Neural cell (in vitro differentiated cells): Measurements from ENCODE around the gene NME3. TPM values are rescaled to one million over a fixed set of nuclear protein-coding genes. Genes with fewer than 3 reads are reported as not detected.

ENCODE experiments used
- H2AFZ ChIP-seq: fragments of 200-600, 300-800 bp; sonication (generic), shearing (Covaris generic); 2 replicates; pipeline ENCODE4 v1.6.0; 2014; ENCODE audit warnings: low read depth, mild to moderate bottlenecking, antibody characterized with exemption, low read length, moderate library complexity
- H3F3A ChIP-seq: fragments of 200-600 bp; shearing (Covaris generic); 2 replicates; pipeline ENCODE4 v1.6.1; 2016; ENCODE audit warnings: mild to moderate bottlenecking, moderate library complexity, mixed read lengths, antibody characterized with exemption, low read length; ENCODE audit not compliant: insufficient read depth, poor library complexity, severe bottlenecking
- H3K27ac ChIP-seq: fragments of 200-600, 300-800 bp; sonication (generic), shearing (Covaris generic); 2 replicates; pipeline ENCODE4 v1.5.1; 2014; ENCODE audit warnings: mild to moderate bottlenecking, low read length, moderate library complexity
- H3K27me3 ChIP-seq: fragments of 300-800, 200-600 bp; sonication (generic), shearing (Covaris generic); 2 replicates; pipeline ENCODE4 v1.6.0; 2014; ENCODE audit warnings: mild to moderate bottlenecking, low read depth, low read length, moderate library complexity; ENCODE audit not compliant: insufficient read depth
- H3K36me3 ChIP-seq: fragments of 300-800, 200-600 bp; sonication (generic), shearing (Covaris generic); 2 replicates; pipeline ENCODE4 v1.5.1; 2014; ENCODE audit warnings: mild to moderate bottlenecking, antibody characterized with exemption, low read length, moderate library complexity; ENCODE audit not compliant: insufficient read depth
- H3K4me2 ChIP-seq: fragments of 300-800, 200-600 bp; sonication (generic), shearing (Covaris generic); 2 replicates; pipeline ENCODE4 v1.6.0; 2014; ENCODE audit warnings: mild to moderate bottlenecking, low read length
- H3K4me3 ChIP-seq: fragments of 300-800, 200-600 bp; sonication (generic), shearing (Covaris generic); 2 replicates; pipeline ENCODE4 v1.5.1; 2014; ENCODE audit warnings: mild to moderate bottlenecking, low read length, moderate library complexity
- H3K79me2 ChIP-seq: fragments of 200-600 bp; shearing (Covaris generic); replicated peaks from 2 replicates; pipeline ENCODE4 v1.6.0; 2014; ENCODE audit warnings: mild to moderate bottlenecking, low read length, moderate library complexity; ENCODE audit not compliant: insufficient read depth
- H3K9ac ChIP-seq: fragments of 300-800, 200-600 bp; sonication (generic), shearing (Covaris generic); 2 replicates; pipeline ENCODE4 v1.6.1; 2016; ENCODE audit warnings: mild to moderate bottlenecking, low read length, mixed read lengths
- H3K9me2 ChIP-seq: fragments of 200-600 bp; shearing (Covaris generic); 2 replicates; pipeline ENCODE4 v1.6.1; 2016; ENCODE audit warnings: mild to moderate bottlenecking, low read length, mixed read lengths; ENCODE audit not compliant: insufficient read depth
- H3K9me3 ChIP-seq: fragments of 200-600, 300-800 bp; sonication (generic), shearing (Covaris generic); 2 replicates; pipeline ENCODE4 v1.6.1; 2016; ENCODE audit warnings: mild to moderate bottlenecking, mixed run types, low read length, moderate library complexity, mixed read lengths
- H4K20me1 ChIP-seq: fragments of 200-600 bp; shearing (Covaris generic); 2 replicates; pipeline ENCODE4 v1.6.1; 2016; ENCODE audit warnings: mild to moderate bottlenecking, mixed run types; ENCODE audit not compliant: insufficient read depth
- EP300 ChIP-seq: fragments of 450-650 bp; conservative IDR thresholded peaks from 2 replicates; pipeline ENCODE4 v1.6.1; 2014; ENCODE audit warnings: antibody characterized with exemption, mild to moderate bottlenecking, moderate library complexity; ENCODE audit not compliant: poor library complexity, severe bottlenecking
- EZH2 ChIP-seq: fragments of 200-600, 300-800 bp; shearing (Covaris generic), sonication (generic); IDR thresholded peaks from 2 replicates; pipeline ENCODE4 v1.6.1; 2014; ENCODE audit warnings: antibody characterized with exemption, low read length, borderline replicate concordance, mild to moderate bottlenecking; ENCODE audit not compliant: insufficient read depth, poor library complexity, severe bottlenecking
- MXI1 ChIP-seq: fragments of 450-650 bp; conservative IDR thresholded peaks from 2 replicates; pipeline ENCODE4 v1.6.1; 2014; ENCODE audit warnings: antibody characterized with exemption, mild to moderate bottlenecking; ENCODE audit not compliant: poor library complexity, severe bottlenecking
- POLR2AphosphoS5 ChIP-seq: IDR thresholded peaks from 2 replicates; pipeline ENCODE4 v1.6.1; 2012
- RAD21 ChIP-seq: fragments of 450-650 bp; conservative IDR thresholded peaks from 2 replicates; pipeline ENCODE4 v1.6.1; 2014; ENCODE audit warnings: antibody characterized with exemption, mild to moderate bottlenecking, moderate library complexity
- SMC3 ChIP-seq: fragments of 450-650 bp; conservative IDR thresholded peaks from 2 replicates; pipeline ENCODE4 v1.6.1; 2014; ENCODE audit warnings: antibody characterized with exemption, mild to moderate bottlenecking, moderate library complexity; ENCODE audit not compliant: poor library complexity
- TAF1 ChIP-seq: IDR thresholded peaks from 2 replicates; pipeline ENCODE4 v1.6.1; 2012; ENCODE audit warnings: low read depth
- polyA plus RNA-seq: library from polyadenylated mRNA; depleted of rRNA; stranded (reverse); fragments of >200 nt; gene quantifications from 2 replicates; pipeline ENCODE4 v1.2.3, GENCODE V29; 2014
- TF ChIP-seq, protein P1 (sequence below): fragments of 450-650 bp; IDR thresholded peaks from 2 replicates; pipeline ENCODE4 v1.5.1; 2014; ENCODE audit warnings: antibody characterized with exemption, mild to moderate bottlenecking, moderate library complexity; ENCODE audit not compliant: poor library complexity, severe bottlenecking
- TF ChIP-seq, protein P2 (sequence below): IDR thresholded peaks from 2 replicates; pipeline ENCODE4 v1.6.1; 2012; ENCODE audit warnings: borderline replicate concordance

NME3 gene
- polyA plus RNA-seq, 1 donor from 2014 or later: 102 TPM

DNA sequence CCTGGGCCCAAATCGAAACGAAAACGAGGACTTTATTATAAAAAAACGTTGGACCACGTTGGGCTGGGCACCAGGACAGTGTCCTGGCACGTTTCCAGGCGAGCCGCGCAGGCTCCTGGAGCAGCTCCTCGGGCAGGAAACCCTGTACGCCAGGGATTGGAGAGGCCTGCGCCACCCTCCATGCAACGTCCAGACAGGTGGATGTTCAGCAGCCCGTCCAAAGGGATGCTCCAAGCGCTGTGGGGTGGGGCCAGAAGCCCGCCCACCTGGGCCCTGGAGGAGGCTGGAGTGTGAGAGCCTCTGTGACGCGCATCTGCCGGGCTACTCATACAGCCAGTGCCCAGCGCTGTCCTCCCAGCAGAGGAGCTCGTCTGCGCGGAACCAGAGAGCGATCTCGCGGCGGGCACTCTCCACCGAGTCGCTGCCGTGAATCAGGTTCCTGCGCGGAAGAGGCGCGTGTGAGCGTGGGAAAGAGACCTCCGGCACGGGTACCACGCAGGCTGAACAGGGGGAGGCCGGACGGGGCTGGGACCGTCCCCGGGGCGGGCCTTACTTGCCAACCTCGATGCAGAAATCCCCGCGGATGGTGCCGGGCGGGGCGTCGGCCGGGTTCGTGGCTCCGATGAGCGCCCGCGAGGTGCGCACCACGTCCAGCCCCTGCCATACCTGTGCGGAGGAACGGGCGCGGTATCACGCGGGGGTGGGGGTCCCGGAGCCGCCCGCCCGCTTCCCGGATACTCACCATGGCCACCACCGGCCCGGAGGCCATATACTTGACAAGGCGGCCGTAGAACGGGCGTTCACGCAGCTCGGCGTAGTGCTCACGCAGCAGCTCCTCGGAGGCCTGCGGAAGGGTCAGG is 785 bp downstream of the NME3 start:
- H3F3A ChIP-seq: no peaks in the 10 kb centered on the region
- no peaks in the 10 kb centered on the region for H3K9me3 ChIP-seq
- no peak overlapping the region for H3K4me2 ChIP-seq
- no peak overlapping the region for H3K27ac ChIP-seq
- TF ChIP-seq, protein P1, sequence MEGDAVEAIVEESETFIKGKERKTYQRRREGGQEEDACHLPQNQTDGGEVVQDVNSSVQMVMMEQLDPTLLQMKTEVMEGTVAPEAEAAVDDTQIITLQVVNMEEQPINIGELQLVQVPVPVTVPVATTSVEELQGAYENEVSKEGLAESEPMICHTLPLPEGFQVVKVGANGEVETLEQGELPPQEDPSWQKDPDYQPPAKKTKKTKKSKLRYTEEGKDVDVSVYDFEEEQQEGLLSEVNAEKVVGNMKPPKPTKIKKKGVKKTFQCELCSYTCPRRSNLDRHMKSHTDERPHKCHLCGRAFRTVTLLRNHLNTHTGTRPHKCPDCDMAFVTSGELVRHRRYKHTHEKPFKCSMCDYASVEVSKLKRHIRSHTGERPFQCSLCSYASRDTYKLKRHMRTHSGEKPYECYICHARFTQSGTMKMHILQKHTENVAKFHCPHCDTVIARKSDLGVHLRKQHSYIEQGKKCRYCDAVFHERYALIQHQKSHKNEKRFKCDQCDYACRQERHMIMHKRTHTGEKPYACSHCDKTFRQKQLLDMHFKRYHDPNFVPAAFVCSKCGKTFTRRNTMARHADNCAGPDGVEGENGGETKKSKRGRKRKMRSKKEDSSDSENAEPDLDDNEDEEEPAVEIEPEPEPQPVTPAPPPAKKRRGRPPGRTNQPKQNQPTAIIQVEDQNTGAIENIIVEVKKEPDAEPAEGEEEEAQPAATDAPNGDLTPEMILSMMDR: no peak
- no peak for TF ChIP-seq RAD21
- no peak for TF ChIP-seq MXI1
- TF ChIP-seq EP300: no peak
- no peak for TF ChIP-seq EZH2
- no peak for TF ChIP-seq SMC3
- no peak for TF ChIP-seq TAF1
- no peak for TF ChIP-seq POLR2AphosphoS5
- TF ChIP-seq, protein P2, sequence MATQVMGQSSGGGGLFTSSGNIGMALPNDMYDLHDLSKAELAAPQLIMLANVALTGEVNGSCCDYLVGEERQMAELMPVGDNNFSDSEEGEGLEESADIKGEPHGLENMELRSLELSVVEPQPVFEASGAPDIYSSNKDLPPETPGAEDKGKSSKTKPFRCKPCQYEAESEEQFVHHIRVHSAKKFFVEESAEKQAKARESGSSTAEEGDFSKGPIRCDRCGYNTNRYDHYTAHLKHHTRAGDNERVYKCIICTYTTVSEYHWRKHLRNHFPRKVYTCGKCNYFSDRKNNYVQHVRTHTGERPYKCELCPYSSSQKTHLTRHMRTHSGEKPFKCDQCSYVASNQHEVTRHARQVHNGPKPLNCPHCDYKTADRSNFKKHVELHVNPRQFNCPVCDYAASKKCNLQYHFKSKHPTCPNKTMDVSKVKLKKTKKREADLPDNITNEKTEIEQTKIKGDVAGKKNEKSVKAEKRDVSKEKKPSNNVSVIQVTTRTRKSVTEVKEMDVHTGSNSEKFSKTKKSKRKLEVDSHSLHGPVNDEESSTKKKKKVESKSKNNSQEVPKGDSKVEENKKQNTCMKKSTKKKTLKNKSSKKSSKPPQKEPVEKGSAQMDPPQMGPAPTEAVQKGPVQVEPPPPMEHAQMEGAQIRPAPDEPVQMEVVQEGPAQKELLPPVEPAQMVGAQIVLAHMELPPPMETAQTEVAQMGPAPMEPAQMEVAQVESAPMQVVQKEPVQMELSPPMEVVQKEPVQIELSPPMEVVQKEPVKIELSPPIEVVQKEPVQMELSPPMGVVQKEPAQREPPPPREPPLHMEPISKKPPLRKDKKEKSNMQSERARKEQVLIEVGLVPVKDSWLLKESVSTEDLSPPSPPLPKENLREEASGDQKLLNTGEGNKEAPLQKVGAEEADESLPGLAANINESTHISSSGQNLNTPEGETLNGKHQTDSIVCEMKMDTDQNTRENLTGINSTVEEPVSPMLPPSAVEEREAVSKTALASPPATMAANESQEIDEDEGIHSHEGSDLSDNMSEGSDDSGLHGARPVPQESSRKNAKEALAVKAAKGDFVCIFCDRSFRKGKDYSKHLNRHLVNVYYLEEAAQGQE: no peak
- H2AFZ ChIP-seq: no peak overlapping the region
- peak overlapping the region; percentile 98 for H3K4me3 ChIP-seq
- H3K36me3 ChIP-seq: no peaks in the 10 kb centered on the region
- peak overlapping the region; percentile 84 for H3K9ac ChIP-seq
- H3K27me3 ChIP-seq: no peaks in the 10 kb centered on the region
- no peaks in the 10 kb centered on the region for H4K20me1 ChIP-seq
- H3K79me2 ChIP-seq: peaks cover 9% of the 10 kb centered on the region
- no peaks in the 10 kb centered on the region for H3K9me2 ChIP-seq

DNA sequence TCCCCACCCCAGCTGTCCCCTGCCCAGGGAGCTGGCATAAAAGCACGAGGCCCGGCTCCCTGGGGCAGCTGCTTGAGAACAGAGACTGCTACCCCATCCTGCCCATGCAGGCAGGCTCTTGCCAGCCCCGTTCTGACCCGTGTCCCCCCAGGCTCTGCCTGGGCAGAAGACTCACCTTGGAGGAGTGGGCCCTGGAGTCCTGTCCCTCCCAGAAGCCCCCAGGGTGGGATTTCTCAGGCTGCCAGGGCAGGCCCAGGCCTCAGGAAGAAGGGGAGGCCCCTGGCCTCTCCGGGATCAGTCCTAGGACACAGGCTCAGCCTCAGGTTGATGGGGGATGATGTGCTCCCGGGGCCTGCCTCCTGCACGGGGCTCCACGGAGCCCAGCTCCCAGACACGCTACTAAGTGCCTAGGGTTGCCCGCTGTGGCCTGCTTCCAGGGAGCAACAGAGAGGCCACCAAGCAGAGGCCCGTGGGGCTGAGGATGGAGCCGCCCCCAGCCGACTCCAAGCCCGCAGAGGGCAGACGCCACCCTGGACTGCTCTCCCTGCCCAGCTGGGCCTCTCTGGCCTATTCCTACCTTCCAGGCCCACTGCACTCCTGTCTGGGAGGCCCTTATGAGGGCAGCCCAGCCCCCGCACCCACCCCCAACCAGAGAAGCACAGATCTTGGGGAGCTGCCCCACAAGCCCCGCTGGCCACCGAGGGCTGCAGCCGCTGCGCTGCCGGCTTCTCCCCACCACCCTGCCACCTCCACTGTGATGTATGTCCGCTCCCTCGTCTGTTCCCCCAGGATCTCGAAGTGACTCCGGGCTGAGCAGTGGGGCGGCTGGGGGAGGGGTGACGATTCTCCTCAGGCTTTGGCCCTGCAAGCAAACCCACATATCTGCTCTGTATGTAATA is 1.7 kb downstream of the NME3 start:
- H3K9me3 ChIP-seq: no peaks in the 10 kb centered on the region
- no peak overlapping the region for H2AFZ ChIP-seq
- TF ChIP-seq POLR2AphosphoS5 (peak; percentile 6), MXI1 (no peak)
- TF ChIP-seq, protein P1: no peak
- H3K79me2 ChIP-seq: peaks cover 8% of the 10 kb centered on the region
- H3K27ac ChIP-seq: no peak overlapping the region
- H3K9me2 ChIP-seq: no peaks in the 10 kb centered on the region
- no peaks in the 10 kb centered on the region for H4K20me1 ChIP-seq
- H3K4me2 ChIP-seq: no peak overlapping the region
- no peaks in the 10 kb centered on the region for H3K27me3 ChIP-seq
- no peak overlapping the region for H3K9ac ChIP-seq
- H3K4me3 ChIP-seq: no peak overlapping the region
- no peaks in the 10 kb centered on the region for H3F3A ChIP-seq
- H3K36me3 ChIP-seq: no peaks in the 10 kb centered on the region
